Measurements from ENCODE around the gene OR4P4.

The OR4P4 gene

GRCh38 chr11:55658608-55659007 lies 23.7 kb downstream of the OR4P4 start:
- H2AFZ ChIP-seq (ENCODE audit: low read length), result no peak overlapping the region

DNA sequence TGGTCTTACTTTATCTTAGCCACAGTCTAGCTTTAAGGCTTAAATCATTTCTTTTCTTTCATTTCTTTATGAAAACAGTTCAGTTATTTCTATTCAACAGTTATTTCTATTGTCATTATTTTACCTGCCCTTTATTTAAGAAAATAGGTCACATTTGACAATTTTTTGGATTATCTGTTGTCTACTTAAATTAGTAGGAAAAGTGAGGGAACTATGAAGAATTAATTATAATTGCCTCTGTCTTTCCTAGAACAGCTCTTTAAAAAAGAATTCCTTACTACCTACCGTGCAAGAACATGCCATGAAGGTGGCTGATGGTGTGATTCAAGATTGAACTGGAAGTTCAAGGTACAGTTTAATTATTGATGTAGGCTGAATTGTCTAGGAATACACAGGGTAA lies 27.0 kb downstream of the OR4P4 start, which contains the start of gene OR4C6:
Gene OR4C6 (plus strand): TSS at position 301 of the 400 bp plus-strand sequence. CDS start 2,966 bp downstream, outside the sequence.
- no peaks in the 10 kb centered on the region for H3K36me3 ChIP-seq (ENCODE audit: insufficient read depth, low read length)
- no peaks in the 10 kb centered on the region for H4K20me1 ChIP-seq (ENCODE audit: insufficient read depth, low read length, poor library complexity, severe bottlenecking)
- no peak within 1 kb of the TSS for H3K4me2 ChIP-seq (ENCODE audit: low read depth, low read length, poor library complexity, severe bottlenecking)
- H3K4me1 ChIP-seq (ENCODE audit: insufficient read depth, low read length, poor library complexity, severe bottlenecking), result no peaks in the 10 kb centered on the region
- H3K4me3 ChIP-seq (ENCODE audit: low read length, poor library complexity, severe bottlenecking), result no peak within 1 kb of the TSS
- H3K9me2 ChIP-seq (replicated peaks; ENCODE audit: low read depth, low read length), result no peaks in the 10 kb centered on the region
- H3K79me2 ChIP-seq (ENCODE audit: insufficient read depth, low read length), result no peaks in the 10 kb centered on the region
- no peak within 1 kb of the TSS for H3K9ac ChIP-seq (ENCODE audit: low read depth, low read length, poor library complexity, severe bottlenecking)
- TF ChIP-seq EZH2phosphoT487 (IDR thresholded peaks at IDR 0.05; ENCODE audit: borderline replicate concordance), result no peak
- no peak for TF ChIP-seq CTCF (conservative IDR thresholded peaks at IDR 0.05; ENCODE audit: low read length)
- no peaks in the 10 kb centered on the region for H3K9me3 ChIP-seq (ENCODE audit: insufficient read depth, low read depth, low read length)
- H2AFZ ChIP-seq (ENCODE audit: low read length), result no peak within 1 kb of the TSS
- H3K27me3 ChIP-seq (ENCODE audit: insufficient read depth, low read length, poor library complexity, severe bottlenecking), result no peaks in the 10 kb centered on the region
- H3F3A ChIP-seq (ENCODE audit: low read depth), result no peaks in the 10 kb centered on the region

More at GRCh38 chr11:55658608-55659007, 23.7 kb downstream of the OR4P4 start:
- no peak overlapping the region for H3K4me3 ChIP-seq (ENCODE audit: low read length, poor library complexity, severe bottlenecking)
- H3K27me3 ChIP-seq (ENCODE audit: insufficient read depth, low read length, poor library complexity, severe bottlenecking), result no peaks in the 10 kb centered on the region
- H3K79me2 ChIP-seq (ENCODE audit: insufficient read depth, low read length), result no peaks in the 10 kb centered on the region
- no peaks in the 10 kb centered on the region for H3K9me3 ChIP-seq (ENCODE audit: insufficient read depth, low read depth, low read length)
- H3K9ac ChIP-seq (ENCODE audit: low read depth, low read length, poor library complexity, severe bottlenecking), result no peak overlapping the region
- no peak overlapping the region for H3K4me2 ChIP-seq (ENCODE audit: low read depth, low read length, poor library complexity, severe bottlenecking)
- H3K4me1 ChIP-seq (ENCODE audit: insufficient read depth, low read length, poor library complexity, severe bottlenecking), result no peaks in the 10 kb centered on the region
- no peaks in the 10 kb centered on the region for H4K20me1 ChIP-seq (ENCODE audit: insufficient read depth, low read length, poor library complexity, severe bottlenecking)
- no peaks in the 10 kb centered on the region for H3F3A ChIP-seq (ENCODE audit: low read depth)
- no peaks in the 10 kb centered on the region for H3K9me2 ChIP-seq (replicated peaks; ENCODE audit: low read depth, low read length)
- no peak for TF ChIP-seq EZH2phosphoT487 (IDR thresholded peaks at IDR 0.05; ENCODE audit: borderline replicate concordance)
- no peak for TF ChIP-seq CTCF (conservative IDR thresholded peaks at IDR 0.05; ENCODE audit: low read length)
- H3K36me3 ChIP-seq (ENCODE audit: insufficient read depth, low read length), result no peaks in the 10 kb centered on the region

DNA sequence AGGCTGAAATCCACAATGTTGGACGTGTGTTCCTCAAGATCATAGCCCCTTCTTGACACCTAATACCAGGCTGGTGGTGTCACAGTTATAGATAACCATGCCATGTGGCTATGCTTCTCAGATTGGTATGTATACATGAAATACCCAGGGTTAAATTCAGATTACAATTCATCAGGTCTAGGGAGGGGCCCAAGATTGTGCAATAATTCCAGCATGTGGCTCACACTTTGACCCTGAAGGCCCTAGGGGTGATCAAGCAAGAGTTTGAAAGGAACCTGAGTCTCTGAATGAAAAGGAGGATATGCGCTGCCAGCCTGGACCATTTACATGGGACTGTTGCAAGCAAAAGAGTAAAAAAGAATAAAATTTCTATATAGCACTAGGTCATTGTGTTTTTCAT lies 34.5 kb downstream of the OR4P4 start:
- H3K4me3 ChIP-seq (ENCODE audit: low read length, poor library complexity, severe bottlenecking), result no peak overlapping the region
- H3K79me2 ChIP-seq (ENCODE audit: insufficient read depth, low read length), result no peaks in the 10 kb centered on the region
- no peaks in the 10 kb centered on the region for H3K4me1 ChIP-seq (ENCODE audit: insufficient read depth, low read length, poor library complexity, severe bottlenecking)
- no peaks in the 10 kb centered on the region for H3K9me3 ChIP-seq (ENCODE audit: insufficient read depth, low read depth, low read length)
- no peaks in the 10 kb centered on the region for H3K9me2 ChIP-seq (replicated peaks; ENCODE audit: low read depth, low read length)
- no peaks in the 10 kb centered on the region for H3K36me3 ChIP-seq (ENCODE audit: insufficient read depth, low read length)
- H3K27me3 ChIP-seq (ENCODE audit: insufficient read depth, low read length, poor library complexity, severe bottlenecking), result no peaks in the 10 kb centered on the region
- H3K4me2 ChIP-seq (ENCODE audit: low read depth, low read length, poor library complexity, severe bottlenecking), result no peak overlapping the region
- TF ChIP-seq EZH2phosphoT487 (IDR thresholded peaks at IDR 0.05; ENCODE audit: borderline replicate concordance) (no peak), CTCF (conservative IDR thresholded peaks at IDR 0.05; ENCODE audit: low read length) (no peak)
- no peaks in the 10 kb centered on the region for H3F3A ChIP-seq (ENCODE audit: low read depth)
- no peak overlapping the region for H3K9ac ChIP-seq (ENCODE audit: low read depth, low read length, poor library complexity, severe bottlenecking)
- H4K20me1 ChIP-seq (ENCODE audit: insufficient read depth, low read length, poor library complexity, severe bottlenecking), result no peaks in the 10 kb centered on the region
- no peak overlapping the region for H2AFZ ChIP-seq (ENCODE audit: low read length)

All from Loucy (cell line).